NCI-H446 treated with DMSO at 0.1 percent for 48 hours (cell line): ENCODE measurements around the gene SRP14.
"Not testable (repeated sequence)": the region's sequence is repeated elsewhere in the genome, so short reads cannot be mapped to it uniquely, and the experiment has no call there.

Experiments
- DNase-seq: peaks from one replicate; lab custom pipeline; 2025; lab: John Stamatoyannopoulos, UW

SRP14 gene

GRCh38 chr15:40050788-40051470 lies 11.9 kb upstream of the SRP14 start:
- no peak for DNase-seq

- no peak for DNase-seq
Observed at GRCh38 chr15:40048926-40049475, 10.0 kb upstream of the SRP14 start.

- DNase-seq = no peak
Observed at GRCh38 chr15:40048211-40048792, 9.3 kb upstream of the SRP14 start.

- DNase-seq = no peak
Observed at GRCh38 chr15:40047415-40048210, 8.6 kb upstream of the SRP14 start.

GRCh38 chr15:40046721-40047414 lies 7.9 kb upstream of the SRP14 start:
- DNase-seq = no peak

GRCh38 chr15:40045572-40046217 lies 6.7 kb upstream of the SRP14 start:
- no peak for DNase-seq

GRCh38 chr15:40044717-40045571 lies 6.0 kb upstream of the SRP14 start:
- DNase-seq = peak; percentile 27

GRCh38 chr15:40043927-40044716 lies 5.1 kb upstream of the SRP14 start:
- no peak for DNase-seq

GRCh38 chr15:40042791-40043320 lies 3.9 kb upstream of the SRP14 start:
- DNase-seq = no peak

GRCh38 chr15:40040770-40041169 lies 1.8 kb upstream of the SRP14 start:
- no peak for DNase-seq

GRCh38 chr15:40040293-40040635 lies 1.3 kb upstream of the SRP14 start:
- no peak for DNase-seq

GRCh38 chr15:40038275-40038637 lies 725 bp downstream of the SRP14 start:
- no peak for DNase-seq

- DNase-seq = no peak
Observed at GRCh38 chr15:40037721-40038120, 1.3 kb downstream of the SRP14 start.

GRCh38 chr15:40035182-40035581 lies 3.8 kb downstream of the SRP14 start:
- not testable (repeated sequence) for DNase-seq

- no peak for DNase-seq
Observed at GRCh38 chr15:40034186-40034946, 4.6 kb downstream of the SRP14 start.

GRCh38 chr15:40032125-40032839 lies 6.7 kb downstream of the SRP14 start:
- DNase-seq = no peak

GRCh38 chr15:40031300-40031699 lies 7.7 kb downstream of the SRP14 start:
- no peak for DNase-seq
